T-cell (primary cell): Measurements from ENCODE around the gene PTPRM. TPM values are rescaled to one million over a fixed set of nuclear protein-coding genes. Genes with fewer than 3 reads are reported as not detected.

Source experiments
- ATAC-seq, 4 experiments: fragments of 200-7000 bp in 3 of 4; fragments of 150-1000 bp in 1 of 4; cut with Tn5 transposase; replicated peaks in 1 of 4; 1 replicate in 3 of 4; 2 replicates in 1 of 4; pipeline ENCODE4 v1.10.0; 2021; ENCODE audit warnings: moderate library complexity in 3 of 4, mild to moderate bottlenecking in 2 of 4, moderate number of reproducible peaks in 1 of 4
- CTCF ChIA-PET, 2 donors: fragments of 300-600 bp; sonication (Branson Sonifier 250); formaldehyde crosslinking; loops; one replicate each; lab custom pipeline; 2022; ENCODE audit warnings: antibody characterized with exemption in 2 of 2; lab: Charles Lee
- POLR2A ChIA-PET, 2 donors: fragments of 300-600 bp; sonication (Branson Sonifier 250); formaldehyde crosslinking; loops; one replicate each; lab custom pipeline; 2022; ENCODE audit warnings: antibody characterized with exemption in 2 of 2; lab: Charles Lee
- DNase-seq, 35 experiments: peaks; one replicate each; pipeline versions ENCODE4 v3.0.0 to v3.0.0-alpha.2; 2013 to 2023
- H3K27ac ChIP-seq: one replicate; pipeline ENCODE4 v1.5.1; 2013; ENCODE audit warnings: low read length
- H3K27me3 ChIP-seq, 2 experiments: replicated peaks in 1 of 2; 1 replicate in 1 of 2; 2 replicates in 1 of 2; pipeline versions ENCODE4 v1.6.1 to v1.7.0; 2013; ENCODE audit warnings: low read length in 1 of 2, mixed read lengths in 1 of 2; ENCODE audit not compliant: control insufficient read depth in 2 of 2, insufficient read depth in 2 of 2; ENCODE audit errors: extremely low read depth in 1 of 2
- H3K36me3 ChIP-seq, 2 donors: 1 replicate in 1 of 2; 2 replicates in 1 of 2; pipeline versions ENCODE4 v1.6.1 to v1.7.0; 2013; ENCODE audit warnings: low read length in 1 of 2; ENCODE audit not compliant: control insufficient read depth in 2 of 2, insufficient read depth in 1 of 2; ENCODE audit errors: extremely low read depth in 1 of 2
- H3K4me1 ChIP-seq, 2 experiments: 1 replicate in 1 of 2; 2 replicates in 1 of 2; pipeline versions ENCODE4 v1.6.1 to v1.7.0; 2013; ENCODE audit warnings: low read length in 2 of 2, mixed read lengths in 1 of 2; ENCODE audit not compliant: insufficient read depth in 2 of 2, control insufficient read depth in 1 of 2; ENCODE audit errors: extremely low read depth in 1 of 2
- H3K4me3 ChIP-seq, 2 donors: 1 replicate in 1 of 2; 2 replicates in 1 of 2; pipeline versions ENCODE4 v1.5.1 to v1.7.0; 2013; ENCODE audit warnings: mild to moderate bottlenecking in 2 of 2, low read length in 1 of 2, moderate library complexity in 1 of 2; ENCODE audit not compliant: control insufficient read depth in 1 of 2; ENCODE audit errors: extremely low read depth in 1 of 2
- H3K9me3 ChIP-seq: 2 replicates; pipeline ENCODE4 v1.7.0; 2013
- H3K27ac Mint-ChIP-seq, 2 donors: one replicate each; pipeline ENCODE4 v1.8.0; 2020 to 2021; ENCODE audit warnings: mild to moderate bottlenecking in 2 of 2, mixed read lengths in 2 of 2
- H3K27me3 Mint-ChIP-seq, 2 donors: one replicate each; pipeline ENCODE4 v1.8.0; 2021 to 2022; ENCODE audit warnings: mixed read lengths in 2 of 2
- H3K36me3 Mint-ChIP-seq: one replicate; pipeline ENCODE4 v1.8.0; 2021; ENCODE audit warnings: mixed read lengths
- H3K4me1 Mint-ChIP-seq, 3 donors: one replicate each; pipeline ENCODE4 v1.8.0; 2020 to 2022; ENCODE audit warnings: mixed read lengths in 3 of 3, mild to moderate bottlenecking in 1 of 3
- H3K4me3 Mint-ChIP-seq, 3 donors: one replicate each; pipeline ENCODE4 v1.8.0; 2020 to 2022; ENCODE audit warnings: mild to moderate bottlenecking in 3 of 3, mixed read lengths in 3 of 3, moderate library complexity in 3 of 3
- H3K9me3 Mint-ChIP-seq, 3 donors: one replicate each; pipeline ENCODE4 v1.8.0; 2020 to 2022; ENCODE audit warnings: mixed read lengths in 3 of 3
- WGBS: methylation state at CpG from one replicate; pipeline ENCODE4 v1.1.5; 2013; ENCODE audit warnings: missing lambda C conversion rate; ENCODE audit not compliant: insufficient coverage; 5-methylcytosine and 5-hydroxymethylcytosine counted together
- total RNA-seq, 35 experiments: library from RNA in 6 of 35; stranded (reverse) in 6 of 35; fragments of 120-200 nt in 1 of 35; gene quantifications; one replicate each; pipeline versions ENCODE4 v1.2.1 to v1.2.4 and lab custom pipeline; 2013 to 2026

The PTPRM gene
- total RNA-seq, 5 donors from 2014 or later (not counting 1 experiment from before 2014, with no cell fraction given): 4.1 to 47.4 (median 7.1) TPM

GRCh38 chr18:8196238-8196637 lies 629.1 kb downstream of the PTPRM start:
- Histone ChIP-seq H3K27me3 (no peaks in the 10 kb centered on the region), H3K36me3 (no peaks in the 10 kb centered on the region), H3K27ac (no peak overlapping the region), H3K4me3 (no peak overlapping the region), H3K9me3 (no peaks in the 10 kb centered on the region), H3K4me1 (no peaks in the 10 kb centered on the region)
- ATAC-seq (no peak), DNase-seq (no peak)
- H3K4me1 Mint-ChIP-seq: no peaks in the 10 kb centered on the region
- H3K9me3 Mint-ChIP-seq: no peaks in the 10 kb centered on the region
- POLR2A ChIA-PET: no interaction called here
- no peak overlapping the region for H3K27ac Mint-ChIP-seq
- H3K27me3 Mint-ChIP-seq: no peaks in the 10 kb centered on the region
- CTCF ChIA-PET: no interaction called here
- H3K36me3 Mint-ChIP-seq: no peaks in the 10 kb centered on the region
- no peak overlapping the region for H3K4me3 Mint-ChIP-seq
- 90% methylated on average over 4 of the region's 4 CpGs for WGBS

GRCh38 chr18:8197499-8197898 lies 630.4 kb downstream of the PTPRM start:
- Mint-ChIP-seq H3K4me3 (no peak overlapping the region), H3K4me1 (no peaks in the 10 kb centered on the region), H3K9me3 (peaks cover 0 to 3% (median 0%) of the 10 kb centered on the region in 3 donors), H3K36me3 (no peaks in the 10 kb centered on the region), H3K27ac (no peak overlapping the region), H3K27me3 (no peaks in the 10 kb centered on the region)
- Histone ChIP-seq H3K9me3 (no peaks in the 10 kb centered on the region), H3K27ac (no peak overlapping the region), H3K4me3 (no peak overlapping the region), H3K4me1 (no peaks in the 10 kb centered on the region), H3K27me3 (no peaks in the 10 kb centered on the region), H3K36me3 (no peaks in the 10 kb centered on the region)
- no CpG with 5 or more reads among the region's 5 CpGs for WGBS
- CTCF ChIA-PET: no interaction called here
- no peak for ATAC-seq
- no peak for DNase-seq
- POLR2A ChIA-PET: no interaction called here

GRCh38 chr18:8207996-8208395 lies 640.9 kb downstream of the PTPRM start:
- Histone ChIP-seq H3K27ac (no peak overlapping the region), H3K36me3 (no peaks in the 10 kb centered on the region), H3K4me3 (no peak overlapping the region), H3K4me1 (no peaks in the 10 kb centered on the region), H3K27me3 (no peaks in the 10 kb centered on the region), H3K9me3 (no peaks in the 10 kb centered on the region)
- peaks cover 4% of the 10 kb centered on the region for H3K36me3 Mint-ChIP-seq
- POLR2A ChIA-PET: no interaction called here
- CTCF ChIA-PET: no interaction called here
- ATAC-seq (no peak), DNase-seq (no peak)
- H3K4me3 Mint-ChIP-seq: no peak overlapping the region
- H3K4me1 Mint-ChIP-seq: no peaks in the 10 kb centered on the region
- 90% methylated on average over 2 of the region's 5 CpGs for WGBS
- no peaks in the 10 kb centered on the region for H3K27me3 Mint-ChIP-seq
- peaks cover 0 to 7% (median 5%) of the 10 kb centered on the region in 3 donors for H3K9me3 Mint-ChIP-seq
- no peak overlapping the region for H3K27ac Mint-ChIP-seq

GRCh38 chr18:8208716-8209115 lies 641.6 kb downstream of the PTPRM start:
- H3K36me3 ChIP-seq: no peaks in the 10 kb centered on the region
- Mint-ChIP-seq H3K9me3 (peaks cover 0 to 7% (median 5%) of the 10 kb centered on the region in 3 donors), H3K36me3 (peaks cover 4% of the 10 kb centered on the region), H3K27me3 (no peaks in the 10 kb centered on the region), H3K4me1 (no peaks in the 10 kb centered on the region), H3K4me3 (no peak overlapping the region), H3K27ac (no peak overlapping the region)
- no peak for ATAC-seq
- H3K9me3 ChIP-seq: no peaks in the 10 kb centered on the region
- ChIA-PET POLR2A (no interaction called here), CTCF (no interaction called here)
- no peak for DNase-seq
- H3K27ac ChIP-seq: no peak overlapping the region
- H3K4me1 ChIP-seq: no peaks in the 10 kb centered on the region
- H3K27me3 ChIP-seq: no peaks in the 10 kb centered on the region
- no peak overlapping the region for H3K4me3 ChIP-seq
- WGBS: 64% methylated on average over 6 of the region's 6 CpGs

- H3K4me1 ChIP-seq: no peaks in the 10 kb centered on the region
- no peak for DNase-seq
- POLR2A ChIA-PET: no interaction called here
- Mint-ChIP-seq H3K4me3 (no peak overlapping the region), H3K4me1 (no peaks in the 10 kb centered on the region), H3K36me3 (peaks cover 4% of the 10 kb centered on the region), H3K9me3 (peaks cover 0 to 7% (median 0%) of the 10 kb centered on the region in 3 donors), H3K27ac (no peak overlapping the region), H3K27me3 (no peaks in the 10 kb centered on the region)
- H3K36me3 ChIP-seq: no peaks in the 10 kb centered on the region
- no peak overlapping the region for H3K27ac ChIP-seq
- WGBS: 83% methylated on average over 4 of the region's 8 CpGs
- CTCF ChIA-PET: no interaction called here
- no peaks in the 10 kb centered on the region for H3K27me3 ChIP-seq
- H3K4me3 ChIP-seq: no peak overlapping the region
- no peak for ATAC-seq
- no peaks in the 10 kb centered on the region for H3K9me3 ChIP-seq
Measured at GRCh38 chr18:8212896-8213780, 646.0 kb downstream of the PTPRM start.

- Mint-ChIP-seq H3K9me3 (peaks cover 0 to 3% (median 0%) of the 10 kb centered on the region in 3 donors), H3K36me3 (peaks cover 4% of the 10 kb centered on the region), H3K27ac (no peak overlapping the region), H3K27me3 (peaks cover 0 to 3% of the 10 kb centered on the region in 2 donors), H3K4me3 (no peak overlapping the region), H3K4me1 (no peaks in the 10 kb centered on the region)
- ChIA-PET POLR2A (no interaction called here), CTCF (interaction anchor here in 1 of 2 donors (0.7 kb wide), 1 partner anchor 340 kb away, joined by 3 read pairs; no protein-coding TSS in a partner anchor)
- no peaks in the 10 kb centered on the region for H3K27me3 ChIP-seq
- ATAC-seq (no peak), DNase-seq (no peak)
- 100% methylated on average over 1 of the region's 2 CpGs for WGBS
- H3K27ac ChIP-seq: no peak overlapping the region
- H3K36me3 ChIP-seq: no peaks in the 10 kb centered on the region
- H3K4me1 ChIP-seq: no peaks in the 10 kb centered on the region
- no peak overlapping the region for H3K4me3 ChIP-seq
- no peaks in the 10 kb centered on the region for H3K9me3 ChIP-seq
Measured at GRCh38 chr18:8215741-8216140, 648.6 kb downstream of the PTPRM start.
